HG02623 (cell line): ENCODE results near the gene INS.
"Not testable (repeated sequence)": the region's sequence is repeated elsewhere in the genome, so short reads cannot be mapped to it uniquely, and the experiment has no call there.

Source experiments
- ATAC-seq: cut with Tn5 transposase; IDR thresholded peaks from one replicate; pipeline ENCODE4 v1.9.1; 2021; ENCODE audit warnings: moderate library complexity; ENCODE audit not compliant: unreplicated experiment

Gene INS

GRCh38 chr11:2135648-2136201, 25.3 kb downstream of the INS start:
- ATAC-seq: no peak

- ATAC-seq: no peak
Observed at GRCh38 chr11:2135018-2135569, 25.9 kb downstream of the INS start.

- ATAC-seq: no peak
Observed at GRCh38 chr11:2134022-2135010, 26.7 kb downstream of the INS start.

- no peak for ATAC-seq
Observed at GRCh38 chr11:2133241-2134021, 27.6 kb downstream of the INS start.

GRCh38 chr11:2132874-2133240, 28.2 kb downstream of the INS start:
- ATAC-seq: no peak

- no peak for ATAC-seq
Observed at GRCh38 chr11:2132246-2132645, 28.8 kb downstream of the INS start.

GRCh38 chr11:2131371-2132236, 29.4 kb downstream of the INS start:
- ATAC-seq: no peak

GRCh38 chr11:2130881-2131352, 30.1 kb downstream of the INS start:
- ATAC-seq: no peak

- no peak for ATAC-seq
Observed at GRCh38 chr11:2129699-2130366, 31.2 kb downstream of the INS start.

- no peak for ATAC-seq
Observed at GRCh38 chr11:2129308-2129698, 31.7 kb downstream of the INS start.

GRCh38 chr11:2128511-2129307, 32.3 kb downstream of the INS start:
- no peak for ATAC-seq

GRCh38 chr11:2128130-2128510, 32.9 kb downstream of the INS start:
- no peak for ATAC-seq

GRCh38 chr11:2127482-2128129, 33.4 kb downstream of the INS start:
- ATAC-seq: no peak

- no peak for ATAC-seq
Observed at GRCh38 chr11:2126520-2127085, 34.4 kb downstream of the INS start.

- ATAC-seq: not testable (repeated sequence)
Observed at GRCh38 chr11:2124736-2125484, 36.1 kb downstream of the INS start.

- ATAC-seq: no peak
Observed at GRCh38 chr11:2123628-2123960, 37.4 kb downstream of the INS start.

GRCh38 chr11:2122907-2123627, 37.9 kb downstream of the INS start:
- no peak for ATAC-seq
